GM19351 (cell line): ENCODE results near the gene MICAL2.

Experiments
- ATAC-seq: cut with Tn5 transposase; IDR thresholded peaks from one replicate; pipeline ENCODE4 v1.9.1; 2021; ENCODE audit warnings: mild to moderate bottlenecking, moderate library complexity; ENCODE audit not compliant: unreplicated experiment

MICAL2 gene

DNA sequence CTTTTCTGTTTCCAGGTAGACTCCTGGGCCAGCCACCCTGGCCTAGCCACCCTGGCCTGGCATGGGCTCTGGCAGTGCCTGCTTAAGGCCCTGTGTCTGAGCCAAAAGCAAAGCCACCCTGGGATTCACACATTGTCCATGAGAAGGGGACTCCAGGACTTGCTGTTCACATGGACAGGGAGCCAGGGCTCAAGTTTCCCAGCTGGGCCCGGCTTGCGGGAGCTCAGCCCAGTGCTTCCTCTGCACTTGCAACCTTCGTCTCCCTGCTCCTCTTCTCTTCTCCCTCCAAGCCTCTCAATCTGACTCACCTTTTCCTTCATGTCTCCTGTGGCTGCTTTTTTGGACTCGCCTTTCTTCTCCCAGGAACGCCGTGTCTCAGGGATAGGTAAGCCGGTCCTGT, 130.3 kb downstream of the MICAL2 start:
- no peak for ATAC-seq

DNA sequence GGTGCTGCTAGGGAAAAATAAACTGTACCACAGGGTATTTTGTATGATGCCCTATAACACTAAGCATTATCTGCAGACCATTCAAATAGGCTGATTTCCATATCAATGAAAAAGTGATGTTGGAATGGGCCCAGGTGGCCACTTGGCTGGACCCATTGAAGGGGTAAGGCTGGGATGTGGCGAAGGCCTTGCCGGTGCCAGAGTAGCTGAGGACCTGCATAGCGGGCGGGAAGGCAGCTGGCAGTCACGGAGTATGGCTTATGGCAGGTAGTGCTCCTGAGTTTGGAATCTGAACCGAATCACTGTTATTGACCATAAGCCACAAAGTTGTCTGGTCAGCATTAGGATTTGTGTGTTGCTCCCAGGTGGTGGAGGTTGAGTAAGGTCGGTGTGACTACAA, 131.0 kb downstream of the MICAL2 start:
- ATAC-seq, result no peak

DNA sequence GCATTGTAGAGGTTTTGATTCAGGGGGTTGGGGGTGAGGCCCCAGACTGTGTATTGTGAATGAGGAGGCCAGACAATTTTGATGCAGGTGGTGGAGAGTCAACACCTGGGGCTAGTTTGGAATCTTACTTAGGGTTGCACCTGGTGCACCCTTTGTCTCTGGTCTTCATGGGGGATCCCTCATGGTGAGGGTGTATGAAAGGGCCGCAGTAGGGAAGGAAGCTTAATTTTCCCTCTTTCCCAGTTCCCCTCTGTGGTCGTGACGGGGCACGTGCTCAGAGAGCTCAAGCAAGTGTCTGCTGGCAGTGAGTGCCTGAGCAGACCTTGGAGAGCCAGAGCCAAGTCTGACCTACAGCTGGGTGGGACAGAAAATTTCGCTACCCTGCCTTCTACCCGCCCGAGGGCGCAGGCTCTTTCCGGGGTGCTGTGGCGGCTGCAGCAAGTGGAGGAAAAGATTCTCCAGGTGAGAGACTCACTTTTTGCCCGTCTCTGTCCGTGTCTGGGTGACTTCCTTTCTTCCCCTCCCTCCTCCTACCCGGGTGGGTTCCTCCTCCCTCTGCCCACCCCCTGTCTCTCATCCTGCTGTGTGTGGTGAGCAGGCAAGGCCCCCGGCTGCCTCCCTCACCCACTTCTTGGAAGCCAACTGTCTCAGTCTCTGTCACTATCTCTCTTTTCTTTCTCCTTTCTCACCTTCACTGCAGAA, 131.7 kb downstream of the MICAL2 start:
- no peak for ATAC-seq

DNA sequence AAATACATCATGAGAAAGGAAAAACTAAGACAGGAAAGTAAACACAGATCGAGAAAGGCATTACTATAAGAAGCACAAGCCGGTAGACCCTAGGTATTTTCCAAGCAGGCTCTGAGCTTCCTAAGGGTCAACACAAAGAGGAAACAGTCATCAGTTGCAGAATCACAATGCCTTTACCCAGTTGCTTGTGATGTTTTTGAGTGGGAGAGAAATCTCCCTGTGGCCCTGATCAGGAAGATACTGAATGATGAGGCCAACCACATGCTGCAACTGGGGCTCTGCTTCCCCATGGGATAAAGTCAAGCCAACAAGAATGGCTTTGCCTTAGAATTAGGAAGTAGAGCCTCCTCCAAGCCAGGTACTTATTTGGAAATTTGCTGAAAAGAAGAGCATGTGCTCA, 132.6 kb downstream of the MICAL2 start:
- no peak for ATAC-seq

DNA sequence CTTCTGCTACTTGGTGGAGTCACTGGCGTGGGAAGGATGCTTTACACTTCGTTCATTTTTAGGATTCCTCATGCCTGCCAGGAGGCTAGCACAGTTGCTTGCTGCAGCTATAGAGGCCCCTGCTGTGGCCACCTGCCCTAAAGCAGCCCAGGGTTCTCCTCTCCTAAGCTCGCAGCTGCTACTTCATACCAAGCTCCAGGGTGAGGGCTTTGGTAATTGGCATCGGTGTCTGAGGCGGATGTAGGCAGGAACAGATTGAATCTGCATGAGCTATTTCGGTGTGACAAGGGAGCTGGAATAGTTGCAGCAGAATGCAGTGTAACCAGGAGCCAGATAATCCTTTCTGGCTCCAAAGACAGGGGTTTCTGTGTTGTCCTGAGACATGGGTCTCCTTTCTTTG, 133.1 kb downstream of the MICAL2 start:
- no peak for ATAC-seq

DNA sequence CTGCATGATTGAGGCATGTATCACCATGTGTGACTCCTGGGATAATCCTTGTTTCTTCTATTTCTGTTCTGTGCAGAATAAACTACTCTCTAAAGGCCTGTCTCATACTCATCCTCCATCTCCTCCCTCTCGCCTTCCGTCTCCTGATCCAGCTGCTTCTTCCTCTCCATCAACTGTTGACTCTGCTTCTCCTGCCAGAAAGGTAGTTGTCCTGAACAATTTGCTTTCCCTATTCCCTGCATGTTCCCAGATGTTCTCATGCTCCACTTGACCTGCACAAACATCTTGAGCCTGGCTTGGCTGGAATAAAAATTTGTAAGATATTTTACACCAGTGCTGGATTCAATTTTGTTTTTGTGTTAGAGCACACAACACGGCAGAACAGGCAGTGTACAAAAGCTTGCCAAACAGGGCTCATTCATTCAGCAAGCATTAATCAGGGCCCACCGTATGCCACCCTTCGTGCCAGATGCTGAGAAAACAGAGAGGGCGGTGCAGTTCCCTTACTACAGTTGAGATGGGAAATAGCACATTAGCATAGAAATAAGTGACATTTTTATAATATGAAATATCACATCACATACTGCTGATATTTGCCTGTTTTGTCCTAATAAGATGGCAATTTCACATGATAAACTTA, 133.6 kb downstream of the MICAL2 start:
- no peak for ATAC-seq

DNA sequence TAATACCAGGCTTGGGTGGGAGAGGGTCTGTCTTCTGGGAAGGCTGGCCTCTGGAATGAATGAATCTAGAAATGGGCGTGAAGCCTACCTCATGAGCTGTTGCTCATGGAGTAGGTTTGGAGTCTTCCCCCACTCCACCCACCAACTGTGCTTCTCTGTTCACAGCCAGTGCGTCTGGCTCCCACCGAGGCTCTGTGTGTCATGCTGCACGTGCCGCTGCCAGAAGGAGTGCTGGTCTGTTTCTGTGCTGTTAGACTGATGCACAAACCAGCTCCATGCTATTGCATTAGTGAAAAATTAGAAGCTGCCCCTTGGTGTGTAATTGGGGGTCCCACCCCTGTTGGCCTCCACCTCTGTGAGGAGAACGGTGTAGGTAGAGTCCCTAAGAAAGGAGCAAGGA, 134.7 kb downstream of the MICAL2 start:
- no peak for ATAC-seq

DNA sequence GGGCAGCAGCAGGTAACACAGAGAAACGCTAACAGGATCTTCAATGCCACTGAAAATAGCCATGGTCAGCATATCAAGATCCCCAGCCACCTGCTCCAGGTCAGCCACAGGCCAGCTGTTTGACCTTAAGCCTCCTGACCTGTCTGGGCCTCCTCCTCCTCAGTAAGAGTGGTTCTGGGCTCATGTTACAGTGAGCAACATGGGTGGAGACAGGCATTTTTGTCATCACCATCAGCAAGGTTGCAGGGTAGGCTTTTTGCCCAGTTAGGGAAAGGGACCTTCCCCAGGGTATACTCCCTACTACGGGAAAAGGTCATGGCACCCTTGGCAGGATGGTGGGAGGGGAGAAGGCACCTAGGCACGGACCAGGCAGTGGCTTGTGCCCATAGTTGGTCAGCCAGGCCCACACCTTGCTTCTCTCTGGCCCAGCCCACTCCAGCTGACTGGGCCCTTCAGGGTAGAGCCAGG, 135.2 kb downstream of the MICAL2 start:
- ATAC-seq, result no peak

DNA sequence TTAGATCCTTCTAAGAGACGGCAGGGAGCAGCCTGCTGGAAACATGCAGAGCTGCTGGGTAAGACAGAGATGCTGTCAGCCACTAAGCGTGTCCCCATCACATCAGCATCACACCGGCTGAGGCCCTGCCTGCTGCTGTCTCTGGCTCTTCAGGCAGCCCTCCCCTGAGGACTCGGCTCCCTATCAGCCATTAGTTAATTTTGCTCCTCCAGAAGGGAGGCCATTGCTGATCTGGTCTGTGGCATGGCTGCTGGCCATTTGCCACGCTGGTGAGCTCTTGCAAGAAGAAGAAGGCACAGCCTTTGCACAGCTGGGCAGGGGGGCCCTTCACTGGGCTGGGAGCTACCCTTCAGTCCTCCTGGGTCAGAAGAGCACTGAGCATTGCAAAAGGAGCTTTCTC, 135.8 kb downstream of the MICAL2 start:
- no peak for ATAC-seq

DNA sequence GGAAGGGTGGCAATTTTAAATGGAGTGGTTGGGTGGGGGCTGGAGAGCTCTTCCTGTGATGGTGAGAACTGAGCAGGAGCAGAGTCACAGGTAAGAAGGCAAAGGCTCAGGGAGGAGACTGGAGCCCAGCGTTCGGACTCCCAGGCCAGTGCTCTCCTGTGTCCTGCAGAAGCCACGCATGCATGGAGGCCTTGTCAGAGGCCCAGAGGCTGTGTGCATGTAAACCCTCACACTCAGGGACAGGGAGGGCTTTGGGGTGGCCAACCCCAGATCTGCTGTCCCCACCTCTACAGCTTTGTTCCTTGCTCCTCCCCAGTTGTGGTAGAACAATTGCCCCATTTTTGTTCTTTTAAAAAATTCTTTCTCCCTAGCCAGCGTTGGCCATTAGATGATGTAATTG, 136.6 kb downstream of the MICAL2 start:
- no peak for ATAC-seq

DNA sequence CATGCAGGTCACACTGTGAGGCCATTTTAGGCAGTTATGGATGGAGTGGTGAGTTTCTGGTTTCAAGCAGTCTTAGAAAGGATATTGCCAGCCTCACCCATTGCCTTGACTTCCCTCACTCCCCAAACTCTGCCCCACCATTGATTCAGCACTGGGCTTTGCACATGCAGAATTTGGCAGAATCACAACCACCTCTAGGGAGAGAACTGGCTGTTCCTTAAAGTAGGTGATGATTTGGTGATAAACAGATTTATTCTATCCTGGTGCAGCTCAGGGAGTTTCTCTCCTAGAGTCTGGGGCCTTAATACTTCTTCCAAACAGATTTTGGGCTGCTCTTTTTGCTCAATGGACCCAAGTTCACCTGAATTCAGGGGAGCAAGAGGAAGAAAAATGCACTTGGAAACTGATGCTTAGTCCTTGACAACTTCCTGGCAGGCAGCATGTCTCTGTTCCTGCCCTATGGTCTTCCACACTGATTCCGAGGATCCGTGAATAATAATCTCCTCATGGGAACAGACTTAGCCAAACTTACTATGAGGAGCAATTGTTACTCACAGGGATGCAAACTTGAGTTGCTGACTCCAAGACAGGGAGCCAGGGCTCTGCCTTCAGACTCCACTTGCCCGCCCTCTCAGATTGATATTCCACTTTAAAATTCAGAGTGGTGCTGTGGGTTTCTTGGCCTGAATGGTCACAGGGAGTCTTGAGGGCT, 137.3 kb downstream of the MICAL2 start:
- ATAC-seq, result no peak

DNA sequence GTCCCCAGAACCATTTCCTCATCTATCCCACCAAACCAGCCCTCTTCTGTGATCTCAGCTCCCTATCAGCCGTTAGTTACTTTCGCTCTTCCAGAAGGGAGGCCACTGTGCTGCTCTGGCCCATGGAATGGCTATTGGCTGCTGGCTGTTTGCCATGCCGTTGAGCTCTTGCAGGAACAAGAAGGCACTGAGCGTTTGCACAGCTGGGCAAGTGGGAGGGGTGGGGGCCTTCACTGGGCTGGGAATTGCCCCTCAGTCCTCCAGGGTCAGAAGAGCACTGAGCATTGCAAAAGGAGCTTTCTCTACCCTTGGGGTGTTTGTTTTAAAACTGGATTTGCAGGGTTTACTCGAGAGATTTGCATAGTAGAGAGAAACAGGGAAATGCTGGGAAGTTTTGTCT, 137.9 kb downstream of the MICAL2 start:
- ATAC-seq, result no peak

DNA sequence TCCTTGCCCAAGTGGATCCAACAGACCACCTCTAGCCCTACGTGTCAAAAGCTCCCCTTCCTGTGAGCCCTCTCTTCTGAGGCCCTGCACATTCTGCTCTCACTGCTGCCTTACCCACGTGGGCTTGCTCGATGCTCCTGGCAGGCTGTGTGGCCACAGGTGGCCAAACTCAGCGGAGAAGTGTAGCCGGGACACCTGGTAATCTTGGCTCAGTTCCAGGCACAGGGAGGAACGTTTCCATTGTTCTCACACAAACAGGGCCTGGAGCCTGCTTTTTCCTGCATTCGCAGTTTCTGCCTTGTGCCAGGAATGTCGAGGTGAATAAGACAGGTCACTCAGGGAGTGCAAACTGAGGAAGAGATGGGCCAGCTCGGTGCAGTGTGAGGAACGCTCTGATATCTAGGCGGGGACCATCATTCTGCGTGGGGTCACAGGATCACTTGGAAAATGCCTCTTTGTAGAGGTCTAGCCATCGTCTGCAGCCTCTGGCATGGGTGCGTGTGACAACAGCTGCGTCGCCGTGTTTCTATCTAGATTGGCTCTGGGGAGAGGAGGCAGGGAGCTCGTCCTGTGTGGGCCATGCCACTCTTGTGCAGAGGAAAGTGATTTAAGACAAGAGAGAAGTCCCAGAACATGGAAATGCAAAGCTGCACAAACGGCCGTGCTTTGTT, 139.3 kb downstream of the MICAL2 start:
- no peak for ATAC-seq

DNA sequence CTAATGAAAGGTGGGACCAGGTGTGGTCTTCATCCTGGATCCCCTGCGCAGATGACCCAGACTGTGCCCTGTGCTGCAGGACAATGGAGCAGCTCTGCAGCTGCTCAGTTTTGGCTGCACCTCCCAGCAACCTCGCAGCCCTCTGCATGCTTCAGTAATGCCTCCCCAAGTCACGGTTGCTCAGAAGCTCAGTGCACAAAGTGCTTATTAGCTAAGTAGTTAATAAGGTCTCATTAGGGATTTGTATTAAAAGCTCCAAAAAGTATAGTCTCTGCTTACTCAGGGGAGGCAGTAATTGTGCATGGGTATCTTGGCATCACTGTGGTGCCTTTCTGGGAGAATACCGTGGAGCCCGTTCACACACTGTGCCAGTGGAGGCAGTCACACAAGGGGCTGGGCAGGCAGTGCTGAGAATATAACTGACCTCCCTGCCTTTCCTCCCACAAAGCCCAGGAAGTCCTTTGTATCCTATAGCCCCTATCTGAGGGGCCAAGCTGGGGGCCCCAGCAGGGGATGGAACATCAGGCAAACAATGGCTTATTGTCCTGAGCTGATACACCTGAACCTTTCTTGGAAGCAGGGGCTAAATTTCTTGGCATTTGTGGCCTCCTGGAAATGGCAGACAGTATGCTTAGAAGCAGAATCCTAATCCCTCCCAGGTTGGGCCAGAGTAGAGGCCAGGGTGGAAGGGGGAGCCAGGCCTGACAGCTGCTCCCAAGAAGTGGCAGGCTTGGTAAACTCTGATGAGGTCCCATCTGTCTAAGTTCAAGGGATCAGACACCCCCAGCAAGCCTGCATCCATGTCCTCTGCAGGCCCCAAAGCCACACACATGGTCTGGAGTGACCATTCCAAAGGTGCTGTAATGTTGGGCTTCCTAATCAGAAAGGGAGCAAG, 141.5 kb downstream of the MICAL2 start:
- no peak for ATAC-seq

DNA sequence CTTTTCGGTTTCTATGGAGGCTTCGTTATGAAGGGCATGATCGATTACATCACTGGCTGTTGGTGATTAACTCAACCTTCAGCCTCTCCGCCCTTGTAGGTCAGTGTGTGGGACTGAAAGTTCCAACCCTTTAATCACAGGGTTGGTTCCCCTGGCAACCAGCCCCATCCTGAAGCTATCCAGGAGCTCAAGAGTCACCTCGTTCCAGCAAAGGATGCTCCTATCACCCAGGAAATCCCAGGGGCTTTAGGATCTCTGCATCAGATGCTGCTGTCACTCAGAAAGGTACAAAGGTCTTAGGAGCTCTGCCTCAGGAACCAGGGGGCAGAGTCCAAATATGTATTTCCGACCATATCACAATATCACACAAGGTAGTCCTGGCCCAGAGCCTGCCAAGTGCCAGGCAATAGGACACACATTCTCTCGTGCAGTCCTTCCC, 143.5 kb downstream of the MICAL2 start:
- no peak for ATAC-seq

DNA sequence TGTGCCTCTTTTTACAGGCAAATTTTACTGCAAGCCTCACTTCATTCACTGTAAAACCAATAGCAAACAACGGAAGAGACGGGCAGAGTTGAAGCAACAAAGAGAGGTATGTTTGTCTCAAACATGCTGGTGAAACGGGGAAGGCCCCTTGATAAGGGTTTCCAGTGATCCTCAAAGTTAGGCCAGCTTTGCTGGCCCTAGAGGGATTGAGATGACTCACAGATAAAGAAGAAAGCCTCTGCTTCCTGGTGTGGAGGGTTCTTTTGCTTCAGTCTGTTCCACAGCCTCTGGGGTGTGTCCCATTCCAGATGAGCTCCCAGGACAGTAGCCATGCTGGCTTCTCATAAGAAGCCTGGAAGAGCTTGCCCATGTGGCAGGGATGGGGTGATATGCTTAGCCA, 148.1 kb downstream of the MICAL2 start:
- ATAC-seq, result no peak

DNA sequence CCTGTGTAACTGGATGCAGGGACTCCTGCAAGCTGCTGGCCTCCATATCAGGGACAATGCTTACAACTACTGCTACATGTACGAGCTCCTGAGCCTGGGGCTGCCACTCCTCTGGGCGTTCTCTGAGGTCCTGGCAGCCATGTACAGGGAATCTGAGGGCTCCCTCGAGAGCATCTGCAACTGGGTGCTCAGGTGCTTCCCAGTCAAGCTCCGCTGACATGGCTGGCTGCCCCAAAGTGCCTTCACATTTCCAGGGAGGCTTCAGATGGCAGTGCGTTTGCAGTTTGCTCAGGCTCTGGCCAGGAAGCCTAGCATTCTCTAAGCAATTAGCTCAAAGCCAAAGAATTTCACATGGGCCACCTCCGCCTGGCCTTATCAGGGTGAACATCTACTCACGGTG, 149.6 kb downstream of the MICAL2 start:
- ATAC-seq, result no peak

DNA sequence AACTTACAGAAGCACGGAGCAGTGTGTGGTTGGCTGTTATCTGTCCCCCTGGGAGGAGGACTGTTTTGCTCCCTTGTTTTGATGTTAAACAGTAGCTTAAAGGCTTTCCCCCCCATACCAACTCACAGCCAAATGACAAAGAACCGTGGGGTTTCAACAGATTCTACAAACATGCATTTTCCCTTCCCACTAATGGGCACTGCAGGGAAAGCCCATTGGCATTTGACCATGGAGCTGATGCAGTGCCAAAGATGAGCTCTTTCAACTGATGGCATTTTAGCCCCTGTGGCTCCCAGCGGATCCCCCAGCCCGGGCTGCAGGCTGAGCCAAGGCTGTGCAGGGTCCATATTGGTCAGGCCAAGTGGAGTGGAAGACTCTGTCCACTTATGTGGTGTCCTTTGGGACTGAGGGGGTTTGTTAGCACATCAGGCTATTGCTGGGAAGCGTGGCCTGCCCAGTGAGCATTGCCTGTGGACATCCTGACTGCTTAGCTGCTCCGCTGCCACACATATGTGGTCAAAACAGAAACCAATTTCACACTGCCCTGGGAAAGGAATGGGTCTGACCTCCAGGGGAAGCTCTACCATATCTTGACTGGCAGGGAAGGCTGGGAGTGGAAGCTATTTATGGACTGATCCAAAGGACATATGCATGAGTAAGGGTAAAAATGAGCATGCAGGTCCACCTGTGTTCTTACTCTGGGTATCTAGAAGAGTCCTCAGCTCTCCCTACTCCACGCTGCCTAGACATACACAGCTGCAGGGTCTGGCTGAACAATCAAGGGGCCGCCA, 150.5 kb downstream of the MICAL2 start:
- ATAC-seq, result no peak

DNA sequence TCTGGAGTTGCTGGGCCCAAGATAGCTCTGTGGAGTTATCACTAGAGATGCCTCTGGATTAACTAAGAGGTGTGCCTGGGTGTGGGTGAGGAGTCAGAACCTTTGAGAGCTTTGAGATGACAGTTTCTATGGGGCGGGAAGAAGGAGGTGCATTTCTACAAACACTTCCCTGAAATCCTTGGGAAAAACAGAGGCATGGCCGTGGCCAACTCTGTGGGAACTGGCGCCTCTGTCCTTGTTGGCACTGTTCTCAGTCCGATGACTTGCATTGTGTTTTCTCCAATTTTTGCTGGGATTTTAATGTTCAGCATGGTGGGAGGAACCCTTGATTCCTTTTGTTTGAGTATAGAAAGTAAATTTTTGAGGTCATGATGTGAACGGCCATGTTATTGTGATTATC, 151.2 kb downstream of the MICAL2 start:
- ATAC-seq, result no peak
